ENCODE results near the gene TYW5.

DNA sequence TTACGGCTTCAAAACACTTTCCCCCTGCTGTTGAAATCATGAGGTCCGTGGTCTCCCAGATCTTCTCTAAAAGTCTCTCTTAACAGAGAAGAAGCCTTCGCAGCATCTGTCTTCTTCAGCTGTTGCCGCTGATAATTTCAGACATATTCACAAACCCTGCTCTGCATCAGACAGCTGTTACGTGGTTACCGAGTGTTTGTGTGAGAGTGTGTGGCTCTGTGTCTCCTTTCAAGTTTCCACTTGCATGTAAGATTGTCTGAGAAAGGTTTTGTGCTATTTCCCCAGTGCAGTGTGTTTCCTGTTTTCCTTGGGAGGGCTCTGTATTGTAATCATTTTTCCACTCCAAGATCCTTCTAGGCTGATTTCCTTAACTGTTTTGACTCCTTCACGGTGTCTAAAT, 32.9 kb upstream of the TYW5 start:
- TF ChIP-seq EZH2 (IDR thresholded peaks at IDR 0.05) = no peak
- TF ChIP-seq POLR2AphosphoS5 (IDR thresholded peaks at IDR 0.05; ENCODE audit: borderline replicate concordance, low read depth, low read length) = no peak
- TF ChIP-seq FOXP2 (optimal IDR thresholded peaks at IDR 0.05; ENCODE audit: control extremely low read depth, extremely low read length, insufficient read depth) = no peak

Measured in SK-N-MC (cell line).